Forelimb muscle (tissue), 1 donor: ENCODE data around the gene KEAP1. TPM values are rescaled to one million over a fixed set of nuclear protein-coding genes. Genes with fewer than 3 reads are reported as not detected.
A peak's percentile ranks its signal among the peaks of the same experiment; 100 is the strongest.

Source experiments
- DNase-seq: peaks from one replicate; pipeline ENCODE4 v3.0.0-alpha.2; 2013; ENCODE audit warnings: low read depth
- polyA plus RNA-seq: library from polyadenylated mRNA; unstranded; fragments of 120-200 nt; gene quantifications from one replicate; pipeline ENCODE4 v1.2.1, GENCODE V29; 2013; ENCODE audit not compliant: insufficient read length

KEAP1 gene
- polyA plus RNA-seq, 1 donor = 66.1 TPM

- DNase-seq = no peak
Measured at GRCh38 chr19:10523135-10523636, 20.0 kb upstream of the KEAP1 start.

DNA sequence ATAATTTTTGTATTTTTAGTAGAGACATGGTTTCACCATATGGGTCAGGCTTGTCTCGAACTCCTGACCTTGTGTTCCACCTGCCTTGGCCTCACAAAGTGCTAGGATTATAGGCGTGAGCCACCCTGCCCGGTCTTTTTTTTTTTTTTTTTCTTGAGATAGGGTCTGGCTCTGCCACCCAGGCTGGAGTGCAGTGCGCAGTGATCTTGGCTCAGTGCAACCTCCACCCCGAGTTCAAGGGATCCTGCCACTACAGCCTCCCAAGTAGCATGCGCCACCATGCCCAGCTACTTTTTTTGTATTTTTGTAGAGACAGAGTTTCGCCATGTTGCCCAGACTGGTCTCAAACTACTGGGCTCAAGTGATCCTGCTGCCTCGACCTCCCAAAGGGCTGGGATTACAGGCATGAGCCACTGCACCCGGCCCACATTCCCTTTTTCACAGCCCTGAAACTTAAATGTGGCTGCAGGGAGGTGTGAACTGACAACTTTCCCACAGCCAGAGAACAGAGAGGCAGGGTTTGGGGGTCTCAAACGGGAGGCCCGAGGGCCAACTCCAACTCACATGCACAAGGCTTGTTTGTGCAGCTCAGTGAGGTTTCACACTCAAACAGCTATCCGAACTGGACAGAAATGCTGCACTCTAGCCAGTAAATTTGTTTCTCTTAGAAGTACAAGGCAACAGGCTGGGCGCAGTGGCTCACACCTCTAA lies 18.5 kb upstream of the KEAP1 start:
- no peak for DNase-seq

DNA sequence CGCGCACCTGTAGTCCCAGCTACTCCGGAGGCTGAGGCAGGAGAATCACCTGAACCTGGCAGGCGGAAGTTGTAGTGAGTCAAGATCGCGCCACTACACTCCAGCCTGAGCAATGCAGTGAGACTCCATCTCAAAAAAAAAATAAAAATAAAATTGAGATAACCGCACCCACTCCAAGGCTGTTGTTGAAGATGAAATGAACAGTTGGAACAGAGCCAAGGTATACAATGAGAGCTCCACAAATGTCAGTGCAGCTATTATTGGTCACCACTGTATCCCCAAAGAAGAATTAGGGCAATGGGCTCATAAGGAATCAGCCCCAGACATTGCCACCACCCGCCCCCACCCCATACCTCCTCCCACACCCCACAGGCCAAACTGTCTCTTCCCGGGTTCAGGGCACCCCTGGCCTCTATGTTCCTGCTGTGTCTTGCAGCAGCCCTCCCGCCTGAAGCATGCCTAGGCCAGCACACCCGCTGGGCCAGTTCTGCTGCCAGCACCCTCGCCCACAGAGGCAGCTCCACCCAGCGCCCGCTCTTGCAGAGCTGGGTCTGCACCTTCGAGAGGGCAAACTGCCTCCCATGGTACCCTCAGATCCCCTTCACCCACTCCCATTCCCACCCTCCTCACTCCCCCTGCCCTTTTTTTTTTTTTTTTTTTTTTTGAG lies 17.6 kb upstream of the KEAP1 start:
- no peak for DNase-seq

DNA sequence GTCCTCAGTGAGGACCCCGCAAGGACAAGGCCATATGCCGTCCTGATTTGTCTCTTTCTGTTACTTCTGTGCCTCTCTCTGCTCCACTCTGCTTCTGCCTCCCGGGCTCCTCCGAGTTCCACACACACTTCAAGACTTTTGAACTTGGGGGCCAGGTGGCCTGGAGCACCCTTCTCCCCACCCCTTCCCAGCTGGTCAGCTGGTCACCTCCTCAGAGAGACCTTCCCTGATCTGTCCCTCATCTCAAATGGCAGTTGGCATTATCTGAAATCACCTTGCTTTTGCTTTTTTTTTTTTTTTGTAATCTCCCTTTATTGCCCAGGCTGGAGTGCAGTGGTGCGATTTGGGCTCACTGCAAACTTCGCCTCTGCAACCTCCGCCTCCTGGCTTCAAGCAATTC lies 16.3 kb upstream of the KEAP1 start:
- DNase-seq = no peak

DNA sequence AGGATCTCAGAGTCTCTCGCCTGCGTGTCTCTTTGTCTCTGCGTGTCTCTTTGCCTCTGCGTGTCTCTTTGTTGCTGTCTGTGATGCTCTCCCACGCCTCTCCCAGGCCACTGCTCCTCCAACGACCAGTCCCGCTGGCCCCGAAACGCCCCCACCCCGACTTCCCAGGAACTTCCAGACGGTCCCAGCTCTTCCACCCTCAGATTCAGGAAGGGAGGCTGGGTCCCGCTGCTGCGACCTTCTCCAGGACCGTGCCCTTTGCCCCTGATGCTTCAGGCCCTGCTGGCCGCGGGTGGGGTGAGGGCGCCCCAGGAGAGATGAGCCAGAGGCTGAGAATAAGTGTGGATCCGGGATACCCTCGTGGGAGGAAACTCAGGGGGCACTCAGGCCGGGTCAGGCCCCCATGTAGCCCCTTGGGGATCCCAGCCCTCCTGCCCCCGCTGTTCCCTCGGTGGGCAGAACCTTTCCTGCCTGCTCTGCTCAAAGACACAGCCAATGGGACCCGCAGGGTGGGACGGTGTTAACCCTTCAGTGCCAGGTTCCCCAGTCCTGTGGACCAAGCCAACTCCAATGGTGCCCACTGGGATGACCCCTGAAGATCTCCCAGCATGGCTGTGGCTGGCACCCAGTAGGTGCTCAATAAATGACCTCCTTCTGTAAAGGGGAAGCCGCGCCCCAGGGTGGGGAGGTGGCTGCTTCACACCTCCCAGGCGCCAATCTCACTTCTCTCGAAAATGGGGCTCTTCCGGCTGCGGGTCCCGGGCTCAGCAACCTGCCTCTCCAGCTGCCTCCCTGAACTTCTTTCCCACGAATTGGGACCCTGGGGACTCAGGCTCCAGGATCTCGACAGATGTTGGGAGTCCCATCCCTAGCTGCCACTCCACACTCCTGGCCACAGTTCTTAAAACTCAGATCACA lies 15.5 kb upstream of the KEAP1 start:
- no peak for DNase-seq

DNA sequence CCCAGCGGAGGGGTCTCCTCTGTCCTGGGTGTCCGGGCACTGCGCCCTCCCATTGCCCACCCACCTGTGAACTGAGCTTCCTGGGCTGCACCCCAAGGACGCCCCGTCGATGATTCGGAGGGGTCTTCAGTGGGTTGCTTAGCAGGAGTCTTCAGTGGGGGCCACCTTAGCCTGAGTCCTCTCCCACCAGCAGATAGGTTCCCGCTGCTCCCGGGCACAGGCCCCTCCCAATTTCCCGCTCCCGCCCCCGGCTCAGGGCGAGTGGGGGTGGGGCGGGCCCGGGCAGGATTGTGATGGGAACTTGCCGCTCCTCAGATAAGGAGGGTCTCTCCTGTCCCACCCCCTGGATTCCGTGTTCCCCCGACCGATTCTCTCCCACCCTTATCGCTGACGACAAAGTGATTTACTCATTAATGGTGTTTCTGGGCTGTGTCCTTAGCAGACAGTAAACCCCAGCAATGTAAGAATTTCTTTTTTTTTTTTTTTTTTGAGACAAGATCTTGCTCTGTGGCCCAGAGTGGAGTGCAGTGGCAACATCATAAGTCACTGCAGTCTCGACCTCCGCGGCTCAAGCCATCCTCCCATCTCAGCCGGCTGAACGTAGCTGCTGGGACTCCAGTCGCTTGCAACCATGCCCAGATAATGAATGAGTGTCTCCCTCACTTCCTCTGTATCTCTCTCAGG lies 14.7 kb upstream of the KEAP1 start:
- no peak for DNase-seq

- no peak for DNase-seq
Measured at GRCh38 chr19:10517361-10517759, 14.2 kb upstream of the KEAP1 start, which contains the start of gene S1PR5. TSS of gene S1PR5 (minus strand) at chr19:10517447. CDS start at chr19:10515011, 2,436 bp downstream.

DNA sequence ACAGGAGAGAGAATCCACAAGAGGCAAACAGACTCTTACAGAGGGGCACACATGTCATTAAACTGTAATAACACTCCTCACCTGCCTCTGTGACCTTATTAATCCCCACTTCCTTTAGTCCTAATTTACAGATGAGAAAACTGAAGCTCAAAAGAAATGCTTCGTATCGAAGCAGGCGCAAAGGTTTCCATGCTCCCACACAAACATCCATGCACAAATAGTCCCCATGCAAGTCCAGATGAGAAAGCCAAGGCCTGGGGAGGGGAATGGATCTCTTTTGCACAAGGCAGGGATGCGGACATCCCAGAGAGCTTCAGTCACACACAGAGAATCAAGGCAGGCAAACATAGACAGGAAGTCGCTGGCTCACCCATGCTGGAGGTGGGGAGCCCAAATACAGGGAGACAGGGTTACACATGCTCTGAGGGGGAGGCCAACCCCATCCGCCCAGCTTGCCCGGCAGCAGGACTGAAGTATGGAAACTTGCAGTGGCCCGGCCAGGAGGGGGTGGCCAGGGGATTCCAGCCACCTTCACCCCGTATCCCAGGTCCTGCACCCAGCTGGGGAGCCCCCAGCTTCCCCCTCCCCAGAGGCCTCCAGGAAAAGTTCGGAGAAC lies 13.6 kb upstream of the KEAP1 start:
- DNase-seq = no peak

DNA sequence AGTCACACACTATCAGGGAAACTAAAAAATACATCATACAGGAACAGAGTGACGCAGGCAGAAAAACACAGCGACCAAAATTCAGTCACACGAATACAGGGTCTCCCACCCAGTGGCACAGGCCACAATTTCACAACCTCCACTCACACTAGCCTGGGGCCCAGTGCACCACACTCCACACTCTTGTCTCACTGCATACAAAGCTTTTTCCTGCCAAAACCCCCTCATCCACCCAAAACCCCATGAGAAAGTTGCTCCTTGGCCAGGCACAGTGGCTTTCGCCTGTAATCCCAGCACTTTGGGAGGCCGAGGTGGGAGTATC lies 12.9 kb upstream of the KEAP1 start:
- DNase-seq = no peak

- DNase-seq = no peak
Measured at GRCh38 chr19:10514211-10515145, 11.3 kb upstream of the KEAP1 start.

DNA sequence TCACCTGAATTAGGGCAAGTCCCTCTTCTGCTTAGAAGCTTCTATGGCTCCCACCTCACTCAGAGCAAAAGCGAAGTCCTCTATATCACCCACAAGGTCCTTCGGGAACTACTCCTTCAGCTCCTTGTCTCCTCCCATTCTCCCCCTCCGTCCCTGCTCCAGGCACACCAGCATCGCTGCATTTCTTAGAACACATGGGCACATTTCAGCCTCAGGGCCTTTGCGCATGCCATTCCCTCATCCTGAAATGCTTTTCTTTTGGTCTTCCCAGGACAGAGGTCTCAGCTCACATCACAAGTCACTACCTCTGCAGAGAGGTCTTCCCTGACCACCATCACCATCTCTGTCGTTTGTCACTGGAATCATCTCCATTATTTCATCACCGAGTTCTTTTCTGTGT lies 10.1 kb upstream of the KEAP1 start:
- no peak for DNase-seq

GRCh38 chr19:10510301-10510802 lies 7.2 kb upstream of the KEAP1 start:
- no peak for DNase-seq

DNA sequence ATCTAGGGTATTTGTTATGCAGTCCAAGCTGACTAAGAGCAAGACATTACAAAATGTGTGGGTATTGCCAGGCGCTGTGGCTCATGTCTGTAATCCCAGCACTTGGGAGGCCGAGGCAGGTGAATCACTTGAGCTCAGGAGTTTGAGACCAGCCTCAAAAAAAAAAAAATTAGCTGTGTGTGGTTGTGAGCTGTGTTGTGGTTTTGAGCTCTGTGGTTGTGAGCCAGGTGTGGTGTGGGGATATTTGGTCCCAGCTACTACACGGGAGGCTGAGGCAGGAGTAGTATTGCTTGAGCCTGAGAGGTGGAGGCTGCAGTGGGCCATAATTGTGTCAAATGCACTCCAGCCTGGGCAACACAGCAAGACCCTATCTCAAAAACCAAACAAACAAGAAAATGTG lies 5.6 kb upstream of the KEAP1 start:
- DNase-seq = no peak

DNA sequence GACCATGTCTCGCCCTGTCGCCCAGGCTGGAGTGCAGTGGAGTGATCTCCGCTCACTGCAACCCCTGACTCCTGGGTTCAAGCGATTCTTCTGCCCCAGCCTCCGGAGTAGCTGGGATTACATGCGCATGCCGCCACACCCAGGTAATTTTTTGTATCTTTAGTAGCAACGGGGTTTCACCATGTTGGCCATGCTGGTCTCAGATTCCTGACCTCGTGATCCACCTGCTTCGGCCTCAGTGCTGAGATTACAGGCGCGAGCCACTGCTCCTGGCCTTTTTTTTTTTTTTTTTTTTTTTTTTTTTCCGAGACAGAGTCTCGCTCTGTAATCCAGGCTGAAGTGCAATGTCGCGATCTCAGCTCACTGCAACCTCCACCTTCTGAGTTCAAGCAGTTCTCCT lies 4.9 kb upstream of the KEAP1 start:
- DNase-seq = no peak

DNA sequence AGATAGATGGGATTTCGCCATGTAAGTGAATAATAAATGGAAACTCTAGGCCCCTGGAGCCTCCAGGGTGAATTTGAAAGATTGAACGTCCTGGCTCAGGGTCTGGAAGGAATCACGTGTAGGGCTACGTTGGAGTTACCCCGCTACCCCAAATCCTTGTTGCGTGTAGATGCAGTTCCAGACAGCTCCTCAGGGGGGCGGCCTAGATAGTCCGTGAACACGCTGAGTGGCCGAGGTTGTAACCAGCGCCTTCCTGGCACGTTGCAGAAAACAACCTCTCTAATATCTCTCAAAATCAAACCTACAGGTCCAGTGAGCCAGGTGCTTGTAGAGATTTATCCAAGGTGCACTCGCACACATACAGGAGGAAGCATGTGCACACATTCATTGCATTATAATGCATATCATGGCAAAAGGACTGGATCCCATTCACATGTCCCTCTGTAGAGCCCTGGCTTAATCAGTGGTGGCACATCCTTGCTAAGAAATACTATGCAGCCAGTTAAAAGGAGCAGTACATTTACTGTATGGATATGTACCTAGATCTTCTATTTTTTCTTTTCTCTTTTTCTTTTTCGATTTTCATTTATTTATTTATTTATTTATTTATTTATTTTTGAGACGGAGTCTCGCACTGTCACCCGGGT lies 2.5 kb upstream of the KEAP1 start:
- DNase-seq = no peak

DNA sequence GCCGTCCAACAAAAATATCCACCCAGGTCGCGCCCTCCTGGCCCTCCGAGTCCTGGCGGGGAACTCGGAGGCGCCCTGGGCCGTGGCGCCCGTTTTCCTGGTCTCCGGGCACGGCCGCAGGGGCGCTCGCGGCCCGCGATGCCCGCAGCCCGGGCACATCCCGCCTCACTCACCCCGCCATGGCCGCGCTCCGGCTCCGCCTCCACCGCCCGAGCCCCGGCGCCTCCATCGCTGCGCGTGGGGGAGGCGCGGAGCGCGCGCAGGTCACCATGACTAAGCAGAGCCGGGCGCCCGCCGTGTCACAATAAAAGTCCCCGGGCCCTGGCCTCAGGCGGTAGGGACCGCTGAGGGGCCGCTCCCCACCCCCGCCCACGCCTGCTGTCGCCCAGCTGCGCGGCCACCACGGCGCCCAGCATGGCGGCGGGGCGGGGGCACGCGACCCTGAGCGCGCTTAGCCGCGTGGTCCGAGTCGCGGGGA lies 593 bp downstream of the KEAP1 start:
- DNase-seq = peak; percentile 83

GRCh38 chr19:10501971-10502523 lies 1.1 kb downstream of the KEAP1 start:
- DNase-seq = no peak

DNA sequence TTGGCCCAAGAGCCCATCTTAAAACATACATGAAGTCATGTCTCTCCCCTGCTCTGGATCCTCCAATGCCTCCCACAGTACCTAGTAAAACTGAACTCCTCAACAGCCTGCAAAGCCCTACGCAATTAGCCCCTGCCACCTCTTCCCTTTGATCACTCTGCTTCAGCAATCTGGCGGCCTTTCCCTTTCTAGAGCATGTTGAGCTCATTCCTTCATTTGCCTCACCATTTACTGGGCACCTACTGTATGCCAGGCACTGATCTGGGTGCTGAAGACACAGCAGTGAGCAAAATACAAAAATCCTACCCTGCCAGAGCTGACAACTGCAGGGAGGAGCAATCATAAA lies 2.9 kb downstream of the KEAP1 start:
- DNase-seq = no peak
